ENCODE data around the gene ZNF397. TPM values are rescaled to one million over a fixed set of nuclear protein-coding genes. Genes with fewer than 3 reads are reported as not detected.

The ZNF397 gene
- total and polyA plus RNA-seq, 2 donors (not counting 1 experiment from before 2014, with no cell fraction given) = 16.8 to 67.2 TPM

DNA sequence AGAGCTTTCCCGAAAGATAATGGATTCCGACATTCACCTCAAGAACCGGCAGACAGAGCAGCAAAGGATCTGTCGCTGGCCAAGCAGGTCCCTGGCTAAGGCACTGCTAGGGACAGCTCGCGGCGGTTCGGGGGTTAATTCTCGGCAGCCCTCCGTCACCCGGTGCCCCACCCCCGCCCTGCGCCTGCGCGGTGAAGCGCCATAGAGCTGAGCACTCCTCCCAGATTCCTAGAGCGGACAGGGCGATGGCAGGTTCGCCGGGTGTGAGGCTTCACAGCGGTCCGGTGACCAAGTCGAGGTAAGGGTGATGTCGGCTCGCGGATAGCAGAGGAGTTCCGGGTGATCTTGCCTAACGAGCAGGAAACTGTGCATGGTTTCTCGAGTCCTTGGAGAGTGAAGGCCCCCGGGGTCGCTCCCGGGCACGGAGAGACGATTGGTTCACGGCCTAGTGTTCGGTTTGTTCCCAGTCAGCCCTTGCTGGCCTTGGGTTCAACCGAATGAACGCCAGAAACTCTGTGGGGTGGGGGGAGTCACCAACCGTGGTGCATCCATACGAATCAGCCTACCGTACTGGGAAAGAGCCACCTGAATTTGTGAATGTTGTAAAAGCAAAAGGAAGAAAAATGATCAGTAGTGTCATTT lies 49.4 kb downstream of the ZNF397 start, which contains the start of gene ZSCAN30:
Gene ZSCAN30 (minus strand): TSS at position 136 of the 642 bp plus-strand sequence. CDS start 25,877 bp downstream, outside the sequence.
- WGBS (ENCODE audit: insufficient coverage) = under 1% methylated on average over 40 of the region's 41 CpGs
- intact Hi-C loops (cut with micrococcal nuclease) = loop anchor here (1.0 to 2.0 kb wide), 5 partner anchors 23 to 777 kb away; partner anchors contain the start of genes MAPRE2, RPRD1A and ZNF24
- Histone ChIP-seq H3K36me3 (replicated peaks in 1 of 2; ENCODE audit: control extremely low read depth in 1 of 2, control insufficient read depth in 1 of 2, extremely low read depth in 1 of 2, insufficient read depth in 2 of 2, low read length in 1 of 2) (peaks cover 0 to 12% of the 10 kb centered on the region in 2 experiments), H3K27ac (ENCODE audit: low read length in 2 of 2) (peak within 1 kb of the TSS; percentile 80 to 86), H3K27me3 (replicated peaks in 1 of 4; ENCODE audit: control extremely low read depth in 1 of 4, control insufficient read depth in 3 of 4, insufficient read depth in 4 of 4, low read length in 3 of 4) (no peaks in the 10 kb centered on the region), H3K4me2 (replicated peaks; ENCODE audit: low read depth, low read length, poor library complexity, severe bottlenecking) (peak within 1 kb of the TSS; percentile 81), H3K9me3 (ENCODE audit: control extremely low read depth in 1 of 3, control insufficient read depth in 2 of 3, insufficient read depth in 1 of 3, low read length in 2 of 3) (peaks cover 0 to 4% (median 0%) of the 10 kb centered on the region in 3 donors), H3K9ac (ENCODE audit: low read length) (peak within 1 kb of the TSS; percentile 84), H3K79me2 (ENCODE audit: control insufficient read depth, insufficient read depth, low read length) (peaks cover 56% of the 10 kb centered on the region), H3K4me3 (ENCODE audit: control extremely low read depth in 1 of 5, extremely low read depth in 1 of 5, insufficient read depth in 1 of 5, low read depth in 2 of 5, low read length in 4 of 5) (peak within 1 kb of the TSS; percentile 85 to 94 (median 90)), H3K4me1 (ENCODE audit: control insufficient read depth in 2 of 2, insufficient read depth in 2 of 2, low read length in 2 of 2) (peaks cover 14 to 16% of the 10 kb centered on the region in 2 donors), H4K20me1 (ENCODE audit: control insufficient read depth, insufficient read depth, low read length, poor library complexity, severe bottlenecking) (no peaks in the 10 kb centered on the region), H2AFZ (ENCODE audit: insufficient read depth, low read depth, low read length, poor library complexity, severe bottlenecking) (peak within 1 kb of the TSS; percentile 84)
- Mint-ChIP-seq H3K9me3 (ENCODE audit: insufficient read depth) (peaks cover 4% of the 10 kb centered on the region), H3K27me3 (no peaks in the 10 kb centered on the region), H3K4me3 (peak within 1 kb of the TSS; percentile 100), H3K27ac (peak within 1 kb of the TSS; percentile 98), H3K4me1 (peaks cover 45% of the 10 kb centered on the region)
- TF ChIP-seq EZH2 (IDR thresholded peaks at IDR 0.05; ENCODE audit: borderline replicate concordance, insufficient read depth, low read depth, low read length, poor library complexity, severe bottlenecking) = no peak
- TF ChIP-seq, protein P1, sequence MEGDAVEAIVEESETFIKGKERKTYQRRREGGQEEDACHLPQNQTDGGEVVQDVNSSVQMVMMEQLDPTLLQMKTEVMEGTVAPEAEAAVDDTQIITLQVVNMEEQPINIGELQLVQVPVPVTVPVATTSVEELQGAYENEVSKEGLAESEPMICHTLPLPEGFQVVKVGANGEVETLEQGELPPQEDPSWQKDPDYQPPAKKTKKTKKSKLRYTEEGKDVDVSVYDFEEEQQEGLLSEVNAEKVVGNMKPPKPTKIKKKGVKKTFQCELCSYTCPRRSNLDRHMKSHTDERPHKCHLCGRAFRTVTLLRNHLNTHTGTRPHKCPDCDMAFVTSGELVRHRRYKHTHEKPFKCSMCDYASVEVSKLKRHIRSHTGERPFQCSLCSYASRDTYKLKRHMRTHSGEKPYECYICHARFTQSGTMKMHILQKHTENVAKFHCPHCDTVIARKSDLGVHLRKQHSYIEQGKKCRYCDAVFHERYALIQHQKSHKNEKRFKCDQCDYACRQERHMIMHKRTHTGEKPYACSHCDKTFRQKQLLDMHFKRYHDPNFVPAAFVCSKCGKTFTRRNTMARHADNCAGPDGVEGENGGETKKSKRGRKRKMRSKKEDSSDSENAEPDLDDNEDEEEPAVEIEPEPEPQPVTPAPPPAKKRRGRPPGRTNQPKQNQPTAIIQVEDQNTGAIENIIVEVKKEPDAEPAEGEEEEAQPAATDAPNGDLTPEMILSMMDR (IDR thresholded peaks at IDR 0.05) = no peak
- peak; percentile 97 for DNase-seq
- ChIA-PET CTCF (interaction anchor here (1.0 to 1.9 kb wide), 8 partner anchors 21 to 264 kb away, joined by 3 to 9 read pairs (median 6); partner anchors contain the start of genes ZNF24 and ZNF397), POLR2A (interaction anchor here (0.5 to 2.8 kb wide), 6 partner anchors 18 to 54 kb away, joined by 3 to 15 read pairs (median 5); partner anchors contain the start of genes ZNF24 and ZNF397)
- ATAC-seq (ENCODE audit: low read depth) = peak; percentile 99

All from B cell (primary cell).